Stimulated activated CD4-positive, alpha-beta T cell treated with anti-CD3 and anti-CD28 coated beads, Interleukin-15, amount 100 ng/mL, for 1 hour (primary cell): ENCODE measurements around the gene RIPOR3.
"Not testable (repeated sequence)": the region's sequence is repeated elsewhere in the genome, so short reads cannot be mapped to it uniquely, and the experiment has no call there.

Source experiments
- DNase-seq, 2 donors: peaks; one replicate each; pipeline ENCODE4 v3.0.0-alpha.2; 2020; ENCODE audit warnings: low read depth in 1 of 2, low spot score in 1 of 2

The RIPOR3 gene

GRCh38 chr20:50708845-50709635 is 17.7 kb upstream of the RIPOR3 start:
- DNase-seq = no peak

GRCh38 chr20:50704971-50705370 is 13.6 kb upstream of the RIPOR3 start:
- DNase-seq = no peak

GRCh38 chr20:50704514-50704913 is 13.2 kb upstream of the RIPOR3 start:
- DNase-seq = no peak

GRCh38 chr20:50703651-50704438 is 12.5 kb upstream of the RIPOR3 start:
- not testable (repeated sequence) for DNase-seq

DNA sequence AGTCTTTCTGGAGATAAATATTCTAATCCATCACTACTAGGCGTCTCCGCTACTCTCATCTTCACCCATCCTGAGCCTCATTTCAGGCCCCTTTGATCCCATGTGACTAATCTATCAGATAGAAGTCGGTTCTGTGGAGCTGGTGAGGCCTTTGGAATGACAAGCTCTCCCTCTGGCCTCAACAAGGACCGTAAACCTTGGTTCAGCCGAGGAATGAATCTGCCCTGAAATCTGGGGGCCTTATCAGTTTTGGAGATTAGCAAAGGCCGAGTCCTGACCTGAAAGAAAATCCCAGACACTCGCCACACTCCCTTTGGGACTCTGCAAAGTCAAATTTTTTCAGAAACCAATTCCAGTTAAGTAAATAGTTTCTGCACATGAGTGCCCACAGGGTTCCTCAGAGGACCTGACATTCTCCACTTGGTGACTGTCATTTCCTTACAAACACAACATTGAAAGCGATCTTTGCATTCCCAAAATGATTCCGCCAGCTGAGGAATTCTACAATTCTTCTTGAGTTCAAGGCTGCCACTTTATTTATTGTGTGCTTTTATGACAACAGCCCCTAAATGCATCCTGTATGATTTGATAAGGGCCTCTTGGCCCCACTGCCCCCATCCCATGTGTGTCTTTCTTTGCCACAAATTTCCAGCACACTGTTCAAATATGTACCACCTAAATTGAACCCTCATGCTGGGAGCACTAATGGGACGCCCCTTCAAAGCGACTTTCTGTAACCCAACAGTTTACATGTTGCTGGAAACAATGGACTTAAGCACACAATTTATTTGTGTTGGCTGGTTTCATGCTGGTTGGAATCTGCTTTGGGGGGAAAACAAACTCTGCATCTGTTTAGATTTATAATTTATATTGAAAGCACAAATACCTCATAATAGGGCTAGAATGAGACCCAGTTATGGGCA is 10.0 kb upstream of the RIPOR3 start:
- no peak for DNase-seq

DNA sequence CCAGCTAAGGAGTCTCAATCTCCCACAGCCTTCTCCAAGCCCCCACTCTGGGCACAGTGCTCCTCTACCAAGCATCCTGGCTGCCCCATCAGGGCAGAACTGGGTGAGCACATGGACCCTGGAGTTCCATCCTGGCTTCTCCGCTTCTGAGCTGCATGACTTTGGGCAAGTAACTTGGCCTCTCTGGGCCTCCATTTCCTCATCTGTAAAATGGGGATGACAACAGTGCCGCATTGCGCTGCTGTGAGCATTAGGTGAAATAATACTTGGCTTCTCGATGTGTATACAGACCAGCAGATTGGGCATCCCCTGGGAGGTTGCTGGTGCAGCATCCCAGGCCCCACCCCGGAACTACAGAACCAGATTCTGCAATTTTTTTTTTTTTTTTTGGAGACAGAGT is 8.3 kb upstream of the RIPOR3 start:
- DNase-seq = no peak

GRCh38 chr20:50698255-50698654 is 6.9 kb upstream of the RIPOR3 start:
- not testable (repeated sequence) for DNase-seq

- DNase-seq = no peak
These were observed 4.0 kb upstream of the RIPOR3 start for GRCh38 chr20:50695135-50695872.

- DNase-seq = no peak
These were observed 3.2 kb upstream of the RIPOR3 start for GRCh38 chr20:50694379-50695134.

- no peak for DNase-seq
These were observed 1.7 kb upstream of the RIPOR3 start for GRCh38 chr20:50693001-50693400.

GRCh38 chr20:50692552-50692933 is 1.2 kb upstream of the RIPOR3 start:
- no peak for DNase-seq

GRCh38 chr20:50691573-50692551 is 520 bp upstream of the RIPOR3 start:
- DNase-seq = no peak

DNA sequence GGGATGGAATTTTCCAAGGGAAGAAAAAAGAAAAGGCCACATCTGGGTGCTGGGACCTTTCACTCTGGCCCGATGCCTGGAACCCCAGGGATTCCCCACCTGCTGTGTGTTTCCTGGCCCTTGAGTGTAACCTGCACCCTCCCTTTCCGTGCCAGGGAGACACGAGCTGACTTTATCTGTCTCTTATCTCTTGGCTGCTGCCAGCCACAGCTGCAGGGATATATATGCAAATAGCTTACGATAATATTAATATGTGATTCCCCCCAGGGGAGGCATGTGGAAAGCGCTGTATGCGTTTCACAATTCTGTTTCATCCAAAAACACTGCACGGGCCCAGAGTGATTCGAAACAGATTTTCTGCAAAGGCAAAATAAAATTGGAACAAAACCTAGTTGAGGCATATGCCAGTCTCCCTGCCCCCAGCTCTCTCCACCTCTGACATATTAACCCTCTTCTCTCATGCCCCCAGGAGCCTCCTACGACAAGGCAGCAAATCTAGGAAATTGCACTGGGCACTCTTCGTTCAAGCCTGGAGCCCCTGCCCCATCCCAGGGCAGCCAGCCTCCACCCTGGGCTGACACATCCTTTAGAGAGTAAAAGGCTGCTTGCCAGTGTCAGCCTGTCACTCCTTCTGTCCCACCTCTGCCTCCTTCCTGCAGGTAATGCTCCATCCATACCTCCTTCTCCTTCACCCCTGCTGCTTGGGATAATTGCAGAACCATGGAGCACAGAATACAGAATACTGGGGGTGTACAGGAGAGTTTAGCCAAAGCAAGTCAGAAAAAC is 1.3 kb downstream of the RIPOR3 start:
- DNase-seq = no peak

GRCh38 chr20:50688256-50688975 is 2.9 kb downstream of the RIPOR3 start:
- no peak for DNase-seq

DNA sequence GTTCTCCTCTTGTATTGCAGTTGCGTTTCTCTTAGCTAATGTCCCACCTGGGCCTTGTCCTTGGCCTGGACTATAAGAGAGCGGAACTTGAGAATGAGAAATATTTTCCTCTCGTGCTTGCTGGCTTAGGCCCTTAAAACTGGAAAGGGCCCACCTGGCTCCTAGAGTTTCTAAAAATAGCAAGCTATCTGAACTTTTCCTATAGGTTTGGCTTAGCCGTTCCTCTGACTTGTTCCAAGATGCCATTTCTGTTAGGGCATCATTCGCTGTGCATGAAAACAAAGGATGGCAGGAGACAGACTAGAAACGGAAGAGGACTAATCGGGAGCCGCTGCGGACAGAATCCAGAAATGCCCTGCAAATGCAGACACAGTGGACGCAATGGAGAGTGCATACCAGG is 4.5 kb downstream of the RIPOR3 start:
- DNase-seq = no peak

GRCh38 chr20:50683570-50683969 is 7.8 kb downstream of the RIPOR3 start:
- DNase-seq = no peak

DNA sequence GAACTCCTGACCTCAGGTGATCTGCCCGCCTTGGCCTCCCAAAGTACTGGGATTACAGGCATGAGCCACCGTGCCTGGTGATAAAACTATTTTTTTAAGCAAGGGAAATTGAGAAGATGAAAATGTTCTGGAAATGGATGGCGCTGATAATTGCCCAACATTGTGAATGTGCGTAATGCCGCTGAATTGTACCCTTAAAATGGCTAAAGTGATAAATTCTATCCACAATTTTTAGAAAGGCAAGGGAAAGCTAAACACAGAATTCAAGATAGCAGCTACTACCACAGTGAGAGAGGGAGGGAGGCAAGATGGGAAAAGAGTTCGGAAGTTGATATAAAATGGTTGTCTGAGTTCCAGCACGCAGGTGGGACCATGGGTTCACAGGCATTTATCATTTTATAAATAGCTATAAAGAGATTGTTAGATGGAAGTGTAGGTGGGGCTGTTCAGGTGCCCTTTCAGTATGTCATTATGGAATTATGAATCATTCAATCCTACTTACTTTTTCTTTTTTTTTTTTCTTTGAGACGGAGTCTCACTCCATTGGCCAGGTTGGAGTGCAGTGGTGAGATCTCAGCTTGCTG is 8.3 kb downstream of the RIPOR3 start:
- no peak for DNase-seq
